Astrocyte of the hippocampus (primary cell): ENCODE measurements around the gene C3orf20.
A peak's percentile ranks its signal among the peaks of the same experiment; 100 is the strongest.

Experiments
- DNase-seq: peaks from one replicate; pipeline ENCODE4 v3.0.0; 2011; ENCODE audit warnings: low read depth, low spot score

Gene C3orf20

GRCh38 chr3:14774431-14774830 is 99.5 kb downstream of the C3orf20 start:
- no peak for DNase-seq

- no peak for DNase-seq
Measured at GRCh38 chr3:14775011-14775410, 100.1 kb downstream of the C3orf20 start.

GRCh38 chr3:14775563-14775962 is 100.6 kb downstream of the C3orf20 start:
- DNase-seq: no peak

- no peak for DNase-seq
Measured at GRCh38 chr3:14779069-14779685, 104.2 kb downstream of the C3orf20 start.

- peak; percentile 36 for DNase-seq
Measured at GRCh38 chr3:14780927-14781507, 106.1 kb downstream of the C3orf20 start.

GRCh38 chr3:14783480-14784086 is 108.6 kb downstream of the C3orf20 start:
- no peak for DNase-seq

- DNase-seq: peak; percentile 20
Measured at GRCh38 chr3:14784087-14784681, 109.2 kb downstream of the C3orf20 start.

GRCh38 chr3:14785207-14786155 is 110.5 kb downstream of the C3orf20 start:
- no peak for DNase-seq

- DNase-seq: no peak
Measured at GRCh38 chr3:14786369-14786768, 111.4 kb downstream of the C3orf20 start.

- DNase-seq: no peak
Measured at GRCh38 chr3:14787630-14788029, 112.7 kb downstream of the C3orf20 start.

GRCh38 chr3:14788644-14789043 is 113.7 kb downstream of the C3orf20 start:
- no peak for DNase-seq

GRCh38 chr3:14789221-14789620 is 114.3 kb downstream of the C3orf20 start:
- DNase-seq: no peak

- no peak for DNase-seq
Measured at GRCh38 chr3:14789640-14790285, 114.8 kb downstream of the C3orf20 start.

GRCh38 chr3:14791343-14791945 is 116.5 kb downstream of the C3orf20 start:
- peak; percentile 46 for DNase-seq

GRCh38 chr3:14792691-14793121 is 117.8 kb downstream of the C3orf20 start:
- no peak for DNase-seq

GRCh38 chr3:14793126-14793857 is 118.4 kb downstream of the C3orf20 start:
- DNase-seq: no peak

- no peak for DNase-seq
Measured at GRCh38 chr3:14793858-14794234, 118.9 kb downstream of the C3orf20 start.

- no peak for DNase-seq
Measured at GRCh38 chr3:14794435-14794834, 119.5 kb downstream of the C3orf20 start.

GRCh38 chr3:14795996-14796395 is 121.1 kb downstream of the C3orf20 start:
- DNase-seq: no peak
